Spleen (tissue), 7 donors: Measurements from ENCODE around the gene ZNF607.
A peak's percentile ranks its signal among the peaks of the same experiment; 100 is the strongest.

Source experiments
- POLR2A ChIP-seq, 3 donors: fragments of 450-650 bp; IDR thresholded peaks; one replicate each; pipeline ENCODE4 v1.5.1; 2017; ENCODE audit warnings: antibody characterized with exemption in 3 of 3, mild to moderate bottlenecking in 1 of 3
- TF ChIP-seq, protein P1 (sequence below), 11 experiments: fragments of 200-600 bp in 7 of 11; fragments of 450-650 bp in 4 of 11; sonication (generic) in 4 of 11; IDR thresholded peaks in 8 of 11; conservative IDR thresholded peaks in 3 of 11; 1 replicate in 7 of 11; 2 replicates in 4 of 11; pipeline versions ENCODE4 v1.4.0 to v1.8.0; 2016 to 2021; ENCODE audit warnings: antibody characterized with exemption in 11 of 11, inconsistent platforms in 4 of 11, mild to moderate bottlenecking in 1 of 11
- donor health status: DM: no; HTN: no; CAD: no; lungs with moderate emphysema.
- donor health status: DM: no; HTN: no; CAD: no.
- donor health status: DM: no; HTN: no; CAD: no.

DNA sequence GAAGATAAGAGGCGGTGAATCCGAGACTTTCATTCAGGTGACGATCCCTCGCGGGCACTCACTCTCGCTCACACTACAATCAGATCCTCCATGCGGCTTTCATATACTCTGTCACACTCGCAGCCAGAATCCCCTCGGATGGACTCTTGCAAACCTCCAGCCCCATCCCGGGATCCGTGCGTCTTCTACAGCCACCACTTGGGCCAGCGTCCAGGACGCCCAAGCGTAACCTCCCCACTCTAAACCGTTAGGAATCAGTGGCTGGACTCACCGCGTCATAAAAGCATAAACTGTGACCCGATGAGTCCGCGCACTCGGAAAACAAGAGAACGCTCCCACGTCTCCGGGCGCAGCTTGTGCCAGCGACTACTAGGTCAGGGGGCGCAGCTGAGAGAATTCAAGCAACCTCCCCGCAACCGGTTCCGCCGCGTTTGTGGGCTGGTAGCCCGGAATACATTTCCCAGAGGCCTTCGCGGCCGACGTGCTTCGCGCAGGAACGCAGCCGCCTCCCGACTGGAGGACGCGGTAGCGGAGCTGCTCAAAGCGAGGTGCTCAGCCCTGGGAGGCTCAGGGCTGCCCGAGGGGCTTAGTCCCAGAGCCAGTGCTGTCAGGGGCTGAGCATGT, 27.6 kb downstream of the ZNF607 start:
- TF ChIP-seq, protein P1, sequence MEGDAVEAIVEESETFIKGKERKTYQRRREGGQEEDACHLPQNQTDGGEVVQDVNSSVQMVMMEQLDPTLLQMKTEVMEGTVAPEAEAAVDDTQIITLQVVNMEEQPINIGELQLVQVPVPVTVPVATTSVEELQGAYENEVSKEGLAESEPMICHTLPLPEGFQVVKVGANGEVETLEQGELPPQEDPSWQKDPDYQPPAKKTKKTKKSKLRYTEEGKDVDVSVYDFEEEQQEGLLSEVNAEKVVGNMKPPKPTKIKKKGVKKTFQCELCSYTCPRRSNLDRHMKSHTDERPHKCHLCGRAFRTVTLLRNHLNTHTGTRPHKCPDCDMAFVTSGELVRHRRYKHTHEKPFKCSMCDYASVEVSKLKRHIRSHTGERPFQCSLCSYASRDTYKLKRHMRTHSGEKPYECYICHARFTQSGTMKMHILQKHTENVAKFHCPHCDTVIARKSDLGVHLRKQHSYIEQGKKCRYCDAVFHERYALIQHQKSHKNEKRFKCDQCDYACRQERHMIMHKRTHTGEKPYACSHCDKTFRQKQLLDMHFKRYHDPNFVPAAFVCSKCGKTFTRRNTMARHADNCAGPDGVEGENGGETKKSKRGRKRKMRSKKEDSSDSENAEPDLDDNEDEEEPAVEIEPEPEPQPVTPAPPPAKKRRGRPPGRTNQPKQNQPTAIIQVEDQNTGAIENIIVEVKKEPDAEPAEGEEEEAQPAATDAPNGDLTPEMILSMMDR (IDR thresholded peaks at IDR 0.05 in 8 of 11, conservative IDR thresholded peaks at IDR 0.05 in 3 of 11): peak in 2 of 11 experiments; percentile 9 to 26
- TF ChIP-seq POLR2A (IDR thresholded peaks at IDR 0.05): peak in 1 of 3 donors; percentile 39
